Nephron progenitor cell (in vitro differentiated cells): ENCODE results near the gene TELO2.

ENCODE experiments used
- DNase-seq: peaks from one replicate; pipeline ENCODE4 v3.0.0; 2021
- H3K27ac Mint-ChIP-seq: 2 replicates; pipeline ENCODE4 v1.8.0; 2021; ENCODE audit warnings: mild to moderate bottlenecking, moderate library complexity, mixed read lengths
- H3K27me3 Mint-ChIP-seq: 2 replicates; pipeline ENCODE4 v1.8.0; 2021; ENCODE audit warnings: mild to moderate bottlenecking, low read depth, mixed read lengths; ENCODE audit not compliant: poor library complexity
- H3K36me3 Mint-ChIP-seq: 2 replicates; pipeline ENCODE4 v1.8.0; 2021; ENCODE audit warnings: low read depth, mixed read lengths
- H3K4me1 Mint-ChIP-seq: 2 replicates; pipeline ENCODE4 v1.8.0; 2021; ENCODE audit warnings: mixed read lengths
- H3K4me3 Mint-ChIP-seq: 2 replicates; pipeline ENCODE4 v1.8.0; 2021; ENCODE audit warnings: mild to moderate bottlenecking, moderate library complexity, mixed read lengths
- H3K9me3 Mint-ChIP-seq: 2 replicates; pipeline ENCODE4 v1.8.0; 2021; ENCODE audit warnings: mild to moderate bottlenecking, moderate library complexity, mixed read lengths
- TF ChIP-seq, protein P1 (sequence below): fragments of 200-600 bp; sonication (generic); IDR thresholded peaks from 2 replicates; pipeline ENCODE4 v1.5.0; 2021; ENCODE audit warnings: antibody characterized with exemption

The TELO2 gene

DNA sequence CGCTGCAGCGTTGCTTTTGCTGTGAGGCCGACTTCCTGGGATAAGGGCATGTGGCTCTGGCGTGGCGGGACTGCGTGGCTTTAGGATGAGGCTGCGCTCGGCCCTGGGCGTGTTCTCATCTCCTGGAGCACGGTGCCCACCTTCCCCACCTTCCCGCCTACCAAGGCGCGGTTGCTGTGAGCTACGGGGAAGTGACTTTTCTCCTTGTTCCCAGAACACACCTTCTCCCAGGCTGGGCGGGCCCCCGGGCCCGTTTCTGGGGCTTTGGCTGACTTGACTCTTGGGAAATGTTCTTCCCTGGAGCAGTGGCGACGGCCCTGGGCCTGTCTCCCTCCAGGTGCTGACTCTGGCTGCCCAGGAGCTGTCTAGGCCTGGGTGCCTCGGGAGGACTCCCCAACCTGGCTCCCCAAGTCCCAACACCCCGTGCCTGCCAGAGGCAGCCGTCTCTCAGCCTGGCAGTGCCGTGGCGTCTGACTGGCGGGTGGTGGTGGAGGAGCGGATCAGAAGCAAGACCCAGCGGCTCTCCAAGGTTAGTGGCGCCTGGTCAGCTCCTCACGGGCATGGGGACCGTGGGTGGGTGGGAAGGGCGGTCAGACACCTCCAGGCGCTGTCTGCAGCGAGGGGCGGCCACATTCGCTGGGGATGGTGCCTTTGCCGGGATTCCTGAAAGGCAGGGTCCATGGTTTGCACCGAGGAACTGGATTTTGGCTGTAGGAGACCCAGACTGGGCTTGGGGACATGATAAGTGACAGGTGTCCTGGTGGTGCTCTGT, 12.1 kb downstream of the TELO2 start:
- H3K27me3 Mint-ChIP-seq = no peaks in the 10 kb centered on the region
- H3K4me3 Mint-ChIP-seq = no peak overlapping the region
- no peaks in the 10 kb centered on the region for H3K9me3 Mint-ChIP-seq
- no peak overlapping the region for H3K27ac Mint-ChIP-seq
- H3K4me1 Mint-ChIP-seq = no peaks in the 10 kb centered on the region
- no peak for DNase-seq
- TF ChIP-seq, protein P1, sequence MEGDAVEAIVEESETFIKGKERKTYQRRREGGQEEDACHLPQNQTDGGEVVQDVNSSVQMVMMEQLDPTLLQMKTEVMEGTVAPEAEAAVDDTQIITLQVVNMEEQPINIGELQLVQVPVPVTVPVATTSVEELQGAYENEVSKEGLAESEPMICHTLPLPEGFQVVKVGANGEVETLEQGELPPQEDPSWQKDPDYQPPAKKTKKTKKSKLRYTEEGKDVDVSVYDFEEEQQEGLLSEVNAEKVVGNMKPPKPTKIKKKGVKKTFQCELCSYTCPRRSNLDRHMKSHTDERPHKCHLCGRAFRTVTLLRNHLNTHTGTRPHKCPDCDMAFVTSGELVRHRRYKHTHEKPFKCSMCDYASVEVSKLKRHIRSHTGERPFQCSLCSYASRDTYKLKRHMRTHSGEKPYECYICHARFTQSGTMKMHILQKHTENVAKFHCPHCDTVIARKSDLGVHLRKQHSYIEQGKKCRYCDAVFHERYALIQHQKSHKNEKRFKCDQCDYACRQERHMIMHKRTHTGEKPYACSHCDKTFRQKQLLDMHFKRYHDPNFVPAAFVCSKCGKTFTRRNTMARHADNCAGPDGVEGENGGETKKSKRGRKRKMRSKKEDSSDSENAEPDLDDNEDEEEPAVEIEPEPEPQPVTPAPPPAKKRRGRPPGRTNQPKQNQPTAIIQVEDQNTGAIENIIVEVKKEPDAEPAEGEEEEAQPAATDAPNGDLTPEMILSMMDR = no peak
- H3K36me3 Mint-ChIP-seq = peaks cover 22% of the 10 kb centered on the region

DNA sequence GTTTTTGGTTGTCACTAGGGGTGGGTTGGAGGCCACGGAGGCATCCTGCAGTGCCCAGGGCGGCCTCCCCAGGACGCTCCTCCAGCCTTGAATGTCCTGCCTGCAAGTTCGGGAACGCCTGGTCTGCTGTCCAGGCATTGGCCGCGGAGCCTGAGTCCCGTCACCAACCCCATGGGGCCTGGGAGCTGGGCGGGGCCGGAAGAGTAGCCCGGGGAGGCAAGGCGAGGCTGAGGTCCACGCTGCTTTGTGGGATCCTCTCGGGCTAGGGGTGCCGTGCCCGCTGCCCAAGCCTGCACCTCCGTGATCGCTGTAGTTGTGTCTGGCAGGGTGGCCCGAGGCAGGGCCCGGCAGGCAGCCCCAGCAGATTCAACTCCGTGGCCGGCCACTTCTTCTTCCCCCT, 12.8 kb downstream of the TELO2 start:
- Mint-ChIP-seq H3K4me3 (no peak overlapping the region), H3K27ac (no peak overlapping the region), H3K36me3 (peaks cover 22% of the 10 kb centered on the region), H3K9me3 (no peaks in the 10 kb centered on the region), H3K27me3 (no peaks in the 10 kb centered on the region), H3K4me1 (no peaks in the 10 kb centered on the region)
- TF ChIP-seq, protein P1 = no peak
- DNase-seq = no peak

DNA sequence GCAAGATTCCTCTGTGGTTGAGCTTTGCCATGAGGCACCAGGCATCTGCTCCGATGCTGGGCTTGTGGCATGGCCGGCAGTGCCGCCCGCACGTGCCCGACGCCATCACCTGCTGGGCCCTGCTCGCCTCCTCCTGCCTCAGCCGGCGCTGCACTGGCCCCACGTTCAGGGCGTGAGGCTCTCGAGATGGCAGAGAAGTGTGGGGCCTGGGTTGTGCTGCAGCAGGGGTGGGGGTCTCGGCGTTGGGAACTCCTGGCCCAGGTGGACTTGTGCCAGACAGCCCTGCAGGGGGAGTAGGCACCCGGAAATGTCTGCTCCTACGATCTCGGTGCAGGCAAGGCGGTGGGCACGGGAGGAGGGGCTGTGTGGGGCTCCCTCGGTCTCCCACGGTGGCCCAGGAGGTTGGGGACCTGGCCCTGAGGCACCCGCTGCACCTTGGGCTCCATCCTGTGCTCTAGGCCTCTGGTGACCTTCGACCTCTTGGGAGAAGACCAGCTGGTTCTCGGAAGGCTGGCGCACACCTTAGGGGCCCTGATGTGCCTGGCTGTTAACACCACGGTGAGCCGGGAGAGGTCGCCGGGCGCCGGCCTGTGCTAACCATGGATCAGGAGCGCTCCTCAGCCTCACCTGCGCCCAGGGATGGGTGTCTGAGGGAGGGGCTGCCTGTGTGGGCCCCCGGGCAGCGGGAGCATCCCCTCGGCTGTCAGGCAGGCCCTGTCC, 13.5 kb downstream of the TELO2 start:
- TF ChIP-seq, protein P1 = no peak
- no peak overlapping the region for H3K27ac Mint-ChIP-seq
- no peaks in the 10 kb centered on the region for H3K4me1 Mint-ChIP-seq
- no peaks in the 10 kb centered on the region for H3K9me3 Mint-ChIP-seq
- no peaks in the 10 kb centered on the region for H3K27me3 Mint-ChIP-seq
- peaks cover 25% of the 10 kb centered on the region for H3K36me3 Mint-ChIP-seq
- no peak for DNase-seq
- no peak overlapping the region for H3K4me3 Mint-ChIP-seq

DNA sequence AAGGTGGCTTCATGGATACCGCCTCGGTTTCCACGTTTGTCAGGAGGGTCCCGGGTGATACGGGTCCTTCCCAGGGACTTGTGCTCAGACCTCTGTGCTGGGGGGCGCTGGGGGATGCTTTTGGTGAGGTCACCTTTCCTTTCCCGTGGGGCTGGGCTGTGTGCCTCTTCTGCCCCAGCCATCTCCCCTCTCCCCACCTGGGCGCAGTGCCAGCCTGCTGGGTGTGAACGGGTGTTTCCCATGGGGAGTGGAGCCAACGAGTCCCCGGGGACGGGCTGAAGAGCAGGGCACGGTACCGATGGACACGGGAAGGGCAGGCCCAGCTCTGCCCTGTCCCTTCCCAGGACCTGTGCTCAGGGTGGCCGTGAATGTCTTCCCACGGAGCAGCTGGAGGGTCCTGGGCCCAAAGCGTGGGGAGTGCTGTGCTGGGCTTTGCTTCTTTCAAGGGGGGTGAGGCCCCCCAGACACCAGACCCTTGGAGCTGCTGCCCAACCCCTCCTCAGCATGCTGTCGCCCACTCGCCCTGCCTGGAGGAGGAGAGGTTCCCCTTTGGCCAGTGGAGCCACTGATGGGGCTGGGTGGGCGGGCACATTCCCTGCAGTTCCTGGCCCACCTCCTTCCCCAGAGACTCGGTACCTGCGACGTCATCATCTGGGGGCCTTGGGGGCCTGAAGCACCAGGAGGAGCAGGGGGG, 15.5 kb downstream of the TELO2 start:
- H3K4me1 Mint-ChIP-seq = peaks cover 7% of the 10 kb centered on the region
- H3K4me3 Mint-ChIP-seq = no peak overlapping the region
- TF ChIP-seq, protein P1 = no peak
- H3K9me3 Mint-ChIP-seq = peaks cover 15% of the 10 kb centered on the region
- DNase-seq = no peak
- H3K36me3 Mint-ChIP-seq = peaks cover 30% of the 10 kb centered on the region
- no peaks in the 10 kb centered on the region for H3K27me3 Mint-ChIP-seq
- no peak overlapping the region for H3K27ac Mint-ChIP-seq

DNA sequence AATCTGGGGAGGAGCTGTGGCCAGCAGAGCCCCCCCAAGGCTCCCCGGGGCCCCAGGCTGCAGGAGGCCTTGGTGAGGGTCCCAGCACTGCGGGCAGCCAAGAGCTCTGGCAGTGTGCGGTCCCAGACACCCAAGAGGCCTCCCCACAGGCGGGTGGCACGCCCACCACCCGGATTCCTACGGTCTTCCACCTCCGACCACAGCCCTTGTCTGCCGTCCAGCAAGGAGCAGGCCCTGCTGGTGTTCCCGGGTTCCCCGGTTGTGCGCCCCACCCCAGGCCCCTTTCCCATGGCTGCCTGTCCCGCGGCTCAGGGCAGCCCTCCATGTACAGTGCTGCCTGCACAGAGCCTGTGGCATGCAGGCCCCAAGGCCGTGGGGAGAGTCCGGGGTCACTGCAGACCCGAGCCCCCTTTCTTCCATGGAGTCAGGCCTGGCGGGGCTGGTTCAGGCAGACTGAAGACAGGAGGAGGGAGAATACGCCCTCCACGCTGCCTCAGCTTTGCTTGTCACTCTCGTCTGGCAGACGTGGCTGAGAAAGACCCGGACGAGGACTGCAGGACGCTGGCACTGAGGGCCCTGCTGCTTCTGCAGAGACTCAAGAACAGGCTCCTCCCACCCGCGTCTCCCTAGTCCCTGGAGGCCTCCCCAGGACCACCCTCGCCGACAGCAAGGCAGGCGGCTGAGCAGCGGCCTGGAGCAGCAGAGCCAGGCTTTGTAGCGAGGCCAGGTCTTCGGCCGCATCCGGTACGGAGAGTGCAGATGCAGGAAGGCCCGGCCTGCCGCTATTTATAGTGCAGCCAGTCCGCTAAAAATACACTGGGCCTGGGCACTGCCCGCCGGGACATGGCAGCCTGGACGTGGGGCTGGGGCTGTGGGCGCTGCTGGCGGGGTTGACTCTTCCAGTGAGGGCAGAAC, 16.4 kb downstream of the TELO2 start:
- Mint-ChIP-seq H3K36me3 (peaks cover 36% of the 10 kb centered on the region), H3K27ac (peak overlapping the region; percentile 72)

More for the DNA sequence above, 16.4 kb downstream of the TELO2 start:
- Mint-ChIP-seq H3K9me3 (peaks cover 23% of the 10 kb centered on the region), H3K4me3 (no peak overlapping the region), H3K4me1 (peaks cover 7% of the 10 kb centered on the region), H3K27me3 (no peaks in the 10 kb centered on the region)
- no peak for DNase-seq
- TF ChIP-seq, protein P1 = no peak
